ENCODE data around the gene CAAP1. TPM values are rescaled to one million over a fixed set of nuclear protein-coding genes. Genes with fewer than 3 reads are reported as not detected.

Gene CAAP1
- total RNA-seq, 1 experiment from 2014 or later: 24.1 TPM

DNA sequence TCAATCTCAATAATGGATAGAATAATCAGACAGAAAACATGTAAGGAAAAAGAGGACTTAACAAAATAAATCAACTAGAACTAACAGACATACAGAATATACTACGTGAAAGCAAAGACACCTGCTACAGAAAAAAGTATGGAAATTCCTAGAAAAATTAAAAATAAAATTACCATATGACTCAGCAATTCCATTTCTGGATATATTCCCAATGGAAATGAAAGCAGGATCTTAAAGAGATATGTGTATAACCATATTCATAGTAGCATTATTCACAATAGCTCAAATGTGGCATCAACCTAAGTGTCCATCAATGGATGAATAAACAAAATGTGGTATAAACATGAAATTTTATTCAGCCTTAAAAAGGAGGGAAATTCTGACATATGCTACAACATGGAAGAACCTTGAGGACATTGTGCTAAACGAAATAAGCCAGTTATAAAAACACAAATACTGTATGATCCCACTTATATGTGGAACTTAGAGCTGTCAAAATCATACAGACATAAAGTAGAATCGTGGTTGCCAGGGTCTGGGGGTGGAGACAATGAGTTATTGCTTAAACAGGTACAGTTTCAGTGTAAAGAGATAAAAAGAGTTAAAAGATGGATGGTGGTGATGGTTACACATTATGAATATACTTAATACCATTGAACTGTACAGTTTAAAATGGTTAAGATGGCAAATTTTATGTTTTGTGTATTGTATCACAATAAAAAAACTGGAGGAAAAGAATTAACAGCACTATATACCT lies 47.5 kb upstream of the CAAP1 start:
- no peak overlapping the region for H2AFZ ChIP-seq (ENCODE audit: low read length)

DNA sequence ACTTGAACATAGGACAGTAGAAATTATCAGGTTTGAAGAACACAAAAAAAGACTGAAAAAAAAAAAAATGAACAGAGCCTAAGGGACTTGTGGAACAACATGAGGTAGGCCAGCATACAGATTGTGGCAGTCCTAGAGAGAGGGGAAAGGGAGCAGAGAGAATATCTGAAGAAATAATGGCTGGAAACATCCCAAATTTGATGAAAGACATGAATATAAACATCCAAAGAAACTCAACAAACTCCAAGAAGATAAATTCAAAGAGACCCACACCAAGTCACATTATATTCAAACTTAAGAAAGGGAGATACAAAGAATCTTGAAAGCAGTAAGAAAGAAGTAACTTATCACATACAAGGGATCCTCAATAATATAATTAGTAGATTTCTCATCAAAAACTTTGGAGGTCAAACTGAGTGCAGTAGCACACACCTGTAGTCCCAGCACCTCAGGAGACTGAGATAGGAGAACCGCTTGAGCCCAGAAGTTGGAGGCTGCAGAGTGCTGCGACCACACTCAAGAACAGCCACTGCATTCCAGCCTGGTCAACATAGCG lies 45.3 kb upstream of the CAAP1 start:
- ATAC-seq: no peak
- intact Hi-C loops (cut with micrococcal nuclease): no loop called here
- H3K36me3 ChIP-seq (ENCODE audit: low read depth, low read length): peaks cover 15% of the 10 kb centered on the region
- H3F3A ChIP-seq (ENCODE audit: low read length, unreplicated experiment): no peaks in the 10 kb centered on the region
- H3K27me3 ChIP-seq (ENCODE audit: low read length): no peaks in the 10 kb centered on the region
- no peak overlapping the region for H3K27ac ChIP-seq (ENCODE audit: low read length)
- H3K9ac ChIP-seq (ENCODE audit: low read length): no peak overlapping the region
- CTCF ChIA-PET: no interaction called here
- no peak for DNase-seq
- POLR2A ChIA-PET (ENCODE audit: unreplicated experiment): no interaction called here
- H3K9me2 ChIP-seq (replicated peaks; ENCODE audit: low read length): no peaks in the 10 kb centered on the region
- TF ChIP-seq EZH2phosphoT487 (IDR thresholded peaks at IDR 0.05; ENCODE audit: borderline replicate concordance, low read length): no peak
- TF ChIP-seq EZH2 (IDR thresholded peaks at IDR 0.05; ENCODE audit: low read length, unreplicated experiment): no peak
- TF ChIP-seq, protein P1, sequence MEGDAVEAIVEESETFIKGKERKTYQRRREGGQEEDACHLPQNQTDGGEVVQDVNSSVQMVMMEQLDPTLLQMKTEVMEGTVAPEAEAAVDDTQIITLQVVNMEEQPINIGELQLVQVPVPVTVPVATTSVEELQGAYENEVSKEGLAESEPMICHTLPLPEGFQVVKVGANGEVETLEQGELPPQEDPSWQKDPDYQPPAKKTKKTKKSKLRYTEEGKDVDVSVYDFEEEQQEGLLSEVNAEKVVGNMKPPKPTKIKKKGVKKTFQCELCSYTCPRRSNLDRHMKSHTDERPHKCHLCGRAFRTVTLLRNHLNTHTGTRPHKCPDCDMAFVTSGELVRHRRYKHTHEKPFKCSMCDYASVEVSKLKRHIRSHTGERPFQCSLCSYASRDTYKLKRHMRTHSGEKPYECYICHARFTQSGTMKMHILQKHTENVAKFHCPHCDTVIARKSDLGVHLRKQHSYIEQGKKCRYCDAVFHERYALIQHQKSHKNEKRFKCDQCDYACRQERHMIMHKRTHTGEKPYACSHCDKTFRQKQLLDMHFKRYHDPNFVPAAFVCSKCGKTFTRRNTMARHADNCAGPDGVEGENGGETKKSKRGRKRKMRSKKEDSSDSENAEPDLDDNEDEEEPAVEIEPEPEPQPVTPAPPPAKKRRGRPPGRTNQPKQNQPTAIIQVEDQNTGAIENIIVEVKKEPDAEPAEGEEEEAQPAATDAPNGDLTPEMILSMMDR (conservative IDR thresholded peaks at IDR 0.05; ENCODE audit: low read depth, low read length): no peak
- H3K4me2 ChIP-seq (ENCODE audit: low read length): no peak overlapping the region
- peaks cover 28% of the 10 kb centered on the region; the same call in 1 of the 2 replicates for H4K20me1 ChIP-seq (ENCODE audit: low read length)
- no peaks in the 10 kb centered on the region for H3K4me1 ChIP-seq (ENCODE audit: insufficient read depth, low read length)
- BruUV-seq (replicated peaks): no TSS peak
- no peaks in the 10 kb centered on the region for H3K9me3 ChIP-seq (ENCODE audit: low read length)
- peaks cover 92% of the 10 kb centered on the region for H3K79me2 ChIP-seq (ENCODE audit: low read length)
- H2AFZ ChIP-seq (ENCODE audit: low read length): no peak overlapping the region
- H3K4me3 ChIP-seq (ENCODE audit: low read length): no peak overlapping the region

More for the DNA sequence above, 47.5 kb upstream of the CAAP1 start:
- Histone ChIP-seq H3F3A (ENCODE audit: low read length, unreplicated experiment) (no peaks in the 10 kb centered on the region), H3K4me2 (ENCODE audit: low read length) (no peak overlapping the region), H3K9me3 (ENCODE audit: low read length) (no peaks in the 10 kb centered on the region), H3K9ac (ENCODE audit: low read length) (no peak overlapping the region), H3K27me3 (ENCODE audit: low read length) (no peaks in the 10 kb centered on the region), H3K36me3 (ENCODE audit: low read depth, low read length) (peaks cover 22% of the 10 kb centered on the region), H4K20me1 (ENCODE audit: low read length) (peaks cover 32% of the 10 kb centered on the region; the same call in 1 of the 2 replicates), H3K79me2 (ENCODE audit: low read length) (peaks cover 100% of the 10 kb centered on the region), H3K4me3 (ENCODE audit: low read length) (no peak overlapping the region), H3K27ac (ENCODE audit: low read length) (no peak overlapping the region), H3K4me1 (ENCODE audit: insufficient read depth, low read length) (peaks cover 15% of the 10 kb centered on the region; the same call in 1 of the 2 replicates), H3K9me2 (replicated peaks; ENCODE audit: low read length) (no peaks in the 10 kb centered on the region)
- ChIA-PET CTCF (no interaction called here), POLR2A (ENCODE audit: unreplicated experiment) (no interaction called here)
- intact Hi-C loops (cut with micrococcal nuclease): no loop called here
- DNase-seq (no peak), ATAC-seq (no peak)
- TF ChIP-seq EZH2 (IDR thresholded peaks at IDR 0.05; ENCODE audit: low read length, unreplicated experiment) (no peak), EZH2phosphoT487 (IDR thresholded peaks at IDR 0.05; ENCODE audit: borderline replicate concordance, low read length) (no peak)
- TF ChIP-seq, protein P1 (conservative IDR thresholded peaks at IDR 0.05; ENCODE audit: low read depth, low read length): no peak
- no TSS peak for BruUV-seq (replicated peaks)

DNA sequence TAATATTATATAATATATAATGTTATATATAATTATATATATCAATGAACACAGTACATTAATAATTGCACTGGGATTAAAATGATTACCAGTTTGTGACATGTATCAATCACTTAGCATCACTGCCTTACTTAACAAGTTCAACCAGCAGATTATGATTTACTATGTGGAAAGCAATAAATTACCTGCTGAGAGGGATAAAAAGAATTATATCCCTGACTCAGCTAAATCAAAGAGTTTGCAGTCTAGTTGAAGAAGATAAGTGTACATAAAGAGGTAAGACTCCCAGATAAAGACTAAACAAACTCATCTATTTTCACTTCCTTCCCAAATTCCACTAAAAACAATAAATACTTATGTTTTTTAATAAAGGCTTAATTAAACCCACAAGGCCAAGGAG lies 43.2 kb upstream of the CAAP1 start:
- intact Hi-C loops (cut with micrococcal nuclease): no loop called here
- CTCF ChIA-PET: no interaction called here
- no TSS peak for BruUV-seq (replicated peaks)

More for the DNA sequence above, 43.2 kb upstream of the CAAP1 start:
- Histone ChIP-seq H3K4me3 (ENCODE audit: low read length) (no peak overlapping the region), H3K9me2 (replicated peaks; ENCODE audit: low read length) (no peaks in the 10 kb centered on the region), H3K4me1 (ENCODE audit: insufficient read depth, low read length) (no peaks in the 10 kb centered on the region), H3K4me2 (ENCODE audit: low read length) (no peak overlapping the region), H4K20me1 (ENCODE audit: low read length) (peaks cover 16% of the 10 kb centered on the region; the same call in 1 of the 2 replicates), H3K79me2 (ENCODE audit: low read length) (peaks cover 80% of the 10 kb centered on the region), H3K9me3 (ENCODE audit: low read length) (no peaks in the 10 kb centered on the region), H3F3A (ENCODE audit: low read length, unreplicated experiment) (no peaks in the 10 kb centered on the region), H3K9ac (ENCODE audit: low read length) (no peak overlapping the region), H3K36me3 (ENCODE audit: low read depth, low read length) (peaks cover 12% of the 10 kb centered on the region), H2AFZ (ENCODE audit: low read length) (no peak overlapping the region), H3K27me3 (ENCODE audit: low read length) (no peaks in the 10 kb centered on the region), H3K27ac (ENCODE audit: low read length) (no peak overlapping the region)
- POLR2A ChIA-PET (ENCODE audit: unreplicated experiment): no interaction called here
- ATAC-seq: no peak
- TF ChIP-seq EZH2 (IDR thresholded peaks at IDR 0.05; ENCODE audit: low read length, unreplicated experiment) (no peak), EZH2phosphoT487 (IDR thresholded peaks at IDR 0.05; ENCODE audit: borderline replicate concordance, low read length) (no peak)
- TF ChIP-seq, protein P1 (conservative IDR thresholded peaks at IDR 0.05; ENCODE audit: low read depth, low read length): no peak
- no peak for DNase-seq
